Measurements from ENCODE around the gene TSPAN1.

Gene TSPAN1, protein sequence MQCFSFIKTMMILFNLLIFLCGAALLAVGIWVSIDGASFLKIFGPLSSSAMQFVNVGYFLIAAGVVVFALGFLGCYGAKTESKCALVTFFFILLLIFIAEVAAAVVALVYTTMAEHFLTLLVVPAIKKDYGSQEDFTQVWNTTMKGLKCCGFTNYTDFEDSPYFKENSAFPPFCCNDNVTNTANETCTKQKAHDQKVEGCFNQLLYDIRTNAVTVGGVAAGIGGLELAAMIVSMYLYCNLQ

DNA sequence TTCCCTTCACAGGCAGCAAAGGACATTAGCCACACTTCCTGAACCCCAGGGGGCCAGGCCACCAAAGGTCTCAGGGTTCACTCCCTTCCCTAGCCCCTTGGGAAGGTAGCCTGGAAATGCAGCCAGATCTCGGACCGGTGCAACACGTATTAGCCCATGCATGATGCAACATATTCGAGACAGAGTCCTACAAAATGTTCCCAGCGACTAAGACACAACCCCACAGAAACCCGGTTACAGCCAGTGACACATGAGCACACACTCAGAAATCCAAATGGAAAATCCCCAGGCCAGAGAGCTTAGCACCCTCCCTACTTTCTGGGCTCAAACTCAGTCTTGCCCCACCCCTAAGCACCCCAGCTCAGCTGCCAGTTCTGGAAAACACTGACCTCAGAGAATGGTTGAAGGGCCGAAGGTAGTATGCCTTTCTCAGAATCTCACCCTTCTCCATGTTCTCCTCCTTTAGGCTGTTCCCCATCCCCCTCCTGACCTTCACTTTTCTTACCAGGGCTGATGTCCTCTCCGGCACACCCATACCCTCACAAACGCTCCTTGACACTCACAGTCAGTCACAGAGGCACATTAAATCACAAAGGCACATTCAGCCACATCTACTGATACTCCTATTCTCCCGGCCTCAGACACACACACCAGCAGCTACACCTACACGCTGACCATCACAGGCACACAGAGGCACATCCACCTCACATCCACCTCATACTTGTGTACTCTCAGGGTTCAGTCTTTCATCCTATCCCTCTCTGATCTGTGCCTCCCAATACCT is at the start of gene TSPAN1:
Gene TSPAN1 (plus strand): TSS at position 640 of the 784 bp plus-strand sequence. CDS start 6,021 bp downstream, outside the sequence.
- DNase-seq (ENCODE audit: low read depth in 2 of 2), result no peak

DNA sequence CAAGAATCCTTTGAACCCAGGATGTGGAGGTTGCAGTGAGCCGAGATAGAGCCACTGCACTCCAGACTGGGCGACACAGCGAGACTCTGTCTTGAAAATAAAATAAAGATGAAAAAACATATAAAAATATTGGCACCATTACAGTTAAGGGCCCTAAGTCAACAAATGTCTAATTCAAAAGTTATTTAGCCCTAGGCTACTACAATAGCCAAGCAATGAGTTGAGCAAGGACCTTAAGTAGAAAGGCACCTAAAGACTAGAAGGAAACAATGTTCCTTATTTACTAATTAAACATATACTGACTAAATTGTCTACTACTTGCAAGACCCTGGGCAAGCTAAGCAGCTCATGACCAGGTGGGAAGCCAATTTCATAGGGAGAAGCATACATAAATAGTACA is 46.5 kb upstream of the TSPAN1 start:
- no peak for DNase-seq (ENCODE audit: low read depth in 2 of 2)

DNA sequence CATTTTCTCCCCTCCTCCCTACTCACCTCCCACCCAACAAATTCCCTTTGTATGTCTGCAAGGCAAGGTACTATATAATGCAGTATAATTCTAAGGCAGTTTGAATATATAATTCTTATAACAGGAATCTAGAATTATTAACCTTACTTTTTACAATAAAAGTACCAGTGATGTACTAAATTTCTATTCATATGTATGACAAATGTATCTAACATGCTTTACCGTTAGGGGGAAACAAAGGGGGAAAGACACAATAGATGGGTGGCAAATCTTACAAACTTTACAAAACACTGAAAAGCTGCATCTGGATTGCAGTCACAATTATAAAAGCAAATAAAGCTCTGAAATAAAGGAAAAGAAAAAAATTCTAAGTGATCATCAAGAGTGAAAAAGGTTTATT is 44.8 kb upstream of the TSPAN1 start:
- DNase-seq (ENCODE audit: low read depth in 2 of 2), result no peak

DNA sequence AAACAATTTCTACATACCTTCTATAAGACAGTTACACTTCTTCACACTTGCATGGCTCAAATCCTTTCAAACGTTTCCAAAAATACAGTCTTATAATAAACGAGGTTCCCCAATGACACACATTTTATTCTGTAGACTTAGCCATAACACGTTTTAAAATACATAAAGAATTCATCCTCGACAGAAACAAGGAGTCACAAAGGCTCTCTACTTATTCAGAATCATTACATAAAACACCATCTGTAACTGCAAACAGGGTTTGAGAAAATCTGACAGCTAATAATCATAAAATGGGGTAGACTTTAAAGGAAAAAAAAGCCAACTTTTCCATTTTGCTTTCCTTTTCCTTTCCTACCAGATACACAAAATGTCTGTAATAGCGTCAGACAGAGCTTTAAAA is 44.3 kb upstream of the TSPAN1 start:
- no peak for DNase-seq (ENCODE audit: low read depth in 2 of 2)

DNA sequence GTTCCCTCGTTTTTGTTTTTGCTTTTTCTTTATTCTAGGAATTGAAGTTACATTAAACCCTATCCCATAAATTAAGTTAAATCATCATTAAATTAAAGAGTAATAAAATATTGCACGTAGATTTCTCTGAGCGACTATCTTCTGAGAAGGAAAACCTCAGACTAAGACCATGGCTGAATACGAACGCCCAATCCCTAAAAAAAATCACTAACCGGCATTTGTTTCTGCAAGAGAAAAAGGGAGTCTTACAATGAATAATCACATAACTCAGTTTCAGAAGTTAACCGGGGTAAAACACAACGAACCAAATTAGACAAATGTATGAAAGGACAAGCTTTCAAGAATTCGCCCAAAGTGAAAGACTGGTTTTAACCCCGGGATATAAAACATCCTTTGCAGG is 43.8 kb upstream of the TSPAN1 start:
- DNase-seq (ENCODE audit: low read depth in 2 of 2), result no peak

DNA sequence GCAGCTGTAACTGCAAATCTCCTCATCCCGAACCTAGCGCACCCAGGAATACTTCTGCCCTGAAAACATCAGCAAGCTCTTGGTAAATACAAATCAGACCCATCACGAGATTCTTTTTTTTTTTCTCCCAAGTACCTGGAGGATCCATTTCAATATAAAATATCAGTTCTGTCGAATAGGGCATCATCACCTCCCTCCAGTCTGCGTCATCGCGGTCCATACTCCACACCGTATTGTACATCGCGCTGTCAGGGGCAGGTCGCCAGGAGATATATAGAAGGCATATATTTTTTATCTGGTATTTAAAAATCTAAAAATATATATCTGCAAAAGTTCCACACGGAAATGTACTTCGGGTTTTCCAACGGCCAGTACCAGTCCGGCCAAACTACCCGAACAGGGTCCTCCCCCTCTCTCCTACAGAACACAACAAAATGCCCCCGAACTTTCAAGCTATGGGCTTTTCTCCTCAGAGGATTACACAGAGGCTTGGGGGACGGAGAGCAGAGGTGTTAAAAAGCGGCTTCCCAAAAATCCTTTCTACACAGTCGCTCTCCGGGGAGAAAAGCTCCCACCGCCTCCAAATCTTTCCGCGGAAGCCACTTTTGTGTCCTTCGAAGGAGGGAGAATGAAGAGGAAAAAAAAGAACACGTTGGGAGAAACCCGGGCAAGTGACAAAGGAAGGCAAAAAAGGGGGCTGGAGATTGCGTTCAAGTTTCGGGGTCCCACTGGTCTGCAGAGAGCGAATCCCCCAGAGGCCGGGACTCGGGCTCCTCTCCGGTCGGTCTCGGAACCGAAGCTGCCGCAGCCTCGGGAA is 43.0 kb upstream of the TSPAN1 start:
- DNase-seq (ENCODE audit: low read depth in 2 of 2), result peak in 1 of 2 donors; percentile 7

DNA sequence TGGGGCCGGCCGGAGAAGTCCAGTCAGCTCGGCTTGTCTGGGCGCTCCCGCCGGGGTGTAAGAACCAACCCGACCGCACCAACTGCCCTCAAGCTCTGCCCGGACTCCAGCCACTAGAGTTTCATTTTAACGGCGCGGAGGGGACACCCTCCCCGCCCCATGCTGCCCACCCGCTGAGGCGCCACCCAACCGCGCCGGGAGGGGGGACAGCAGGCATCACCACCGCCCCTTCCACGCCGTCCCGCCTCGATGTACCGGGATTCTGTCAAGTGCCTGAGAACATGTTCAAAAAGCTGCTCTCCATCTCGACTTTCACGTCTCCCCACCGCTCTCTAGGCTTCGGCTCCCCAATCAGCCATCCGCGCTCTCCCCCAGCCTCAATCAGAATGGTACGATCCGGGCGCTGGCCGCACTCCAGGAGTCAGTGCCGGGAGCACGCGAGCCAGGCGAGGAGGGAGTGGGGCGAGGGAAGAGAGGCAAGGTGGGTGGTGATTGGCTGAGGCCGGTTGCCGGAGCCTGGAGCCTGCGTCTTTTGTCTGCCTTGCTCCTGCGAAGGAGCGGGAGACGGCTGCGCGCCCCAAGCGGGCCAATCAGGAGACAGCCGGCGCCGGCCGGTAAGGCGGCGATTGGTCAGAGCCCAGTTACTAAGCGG is 42.2 kb upstream of the TSPAN1 start, which contains the start of gene PIK3R3:
Gene PIK3R3 (minus strand): TSS at position 101 of the 652 bp plus-strand sequence. CDS start 677 bp downstream, outside the sequence.
- peak; percentile 86 to 90 for DNase-seq (ENCODE audit: low read depth in 2 of 2)

DNA sequence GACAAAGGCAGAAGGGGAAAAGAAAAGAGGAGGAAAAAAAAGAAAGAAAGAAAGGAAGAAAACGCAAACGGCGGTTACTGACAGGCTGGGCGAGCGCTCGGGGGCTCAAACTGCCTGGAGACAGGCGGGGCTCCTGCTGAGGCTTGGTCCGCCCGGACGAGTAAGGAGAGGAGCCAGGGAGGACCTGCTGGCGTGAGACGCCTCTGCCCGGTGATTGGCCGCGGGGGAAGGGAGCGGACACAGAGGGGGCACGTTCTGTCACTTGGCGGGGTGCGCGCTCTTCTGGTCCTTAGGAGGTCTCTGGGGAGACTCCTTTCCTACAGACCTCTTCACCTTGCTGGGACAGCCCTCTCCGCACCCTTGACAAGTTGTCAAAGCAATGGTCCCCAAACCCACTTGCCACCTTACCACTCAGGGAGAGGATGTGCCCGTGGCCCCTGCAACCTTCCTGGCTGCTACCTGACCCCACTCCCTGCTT is 41.7 kb upstream of the TSPAN1 start:
- DNase-seq (ENCODE audit: low read depth in 2 of 2), result no peak

DNA sequence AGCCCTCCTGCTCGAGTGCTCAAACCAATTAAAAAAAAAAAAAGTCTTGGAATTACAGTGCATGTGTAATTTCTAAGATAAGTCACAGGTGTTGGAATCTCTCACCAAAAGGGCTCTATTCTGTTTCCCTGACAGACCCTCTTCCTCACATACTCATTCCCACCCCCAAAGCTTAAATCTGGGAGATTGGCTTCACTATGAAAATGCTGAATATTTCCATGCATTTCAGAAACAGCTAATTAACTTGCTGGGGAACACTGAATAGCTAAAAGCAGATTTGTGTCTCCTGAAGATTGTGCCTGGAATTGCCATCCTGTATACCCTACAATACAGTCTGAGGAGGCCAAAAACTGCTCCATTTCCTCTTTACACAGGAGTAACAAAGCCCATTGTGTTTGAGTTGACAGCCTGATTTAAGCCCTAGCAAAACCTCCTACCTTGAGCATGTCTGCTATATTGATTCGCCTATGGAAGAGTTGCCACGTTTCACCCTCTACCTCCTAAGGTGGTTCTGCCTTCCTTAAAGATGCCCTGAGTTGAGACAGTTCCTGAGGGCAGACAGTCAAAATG is 41.0 kb upstream of the TSPAN1 start:
- DNase-seq (ENCODE audit: low read depth in 2 of 2), result no peak

DNA sequence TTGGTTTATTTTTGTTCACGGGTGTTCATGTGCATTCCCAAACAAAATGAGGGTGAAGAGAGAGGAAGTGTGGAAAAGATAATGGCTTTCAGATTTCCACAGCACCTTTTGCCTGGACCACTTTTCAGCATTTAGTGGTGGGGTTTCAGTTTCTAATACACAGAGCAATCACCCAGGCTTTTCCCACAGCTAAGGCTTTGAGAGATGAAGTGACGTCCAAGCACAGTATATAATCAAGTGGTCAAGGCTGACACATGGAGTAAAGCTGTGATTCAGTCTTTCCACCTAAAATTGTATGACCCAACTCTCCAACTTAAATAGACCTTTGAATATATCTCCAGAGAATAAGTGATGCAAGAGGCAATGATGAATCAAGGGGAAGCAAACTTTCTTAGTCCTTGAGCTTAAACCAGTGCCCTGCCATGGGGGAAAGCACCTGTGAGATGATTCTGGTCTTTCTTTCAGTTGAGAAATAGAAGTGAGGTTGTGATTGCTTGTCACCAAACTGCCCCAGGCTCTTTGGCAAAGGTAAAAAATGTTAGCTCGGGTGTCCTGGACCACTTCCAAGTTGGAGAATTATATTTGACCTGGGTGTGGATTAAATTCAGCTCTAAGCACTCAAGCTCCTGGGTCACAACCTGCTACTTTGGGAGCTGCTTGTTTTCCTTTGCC is 40.1 kb upstream of the TSPAN1 start:
- DNase-seq (ENCODE audit: low read depth in 2 of 2), result no peak

DNA sequence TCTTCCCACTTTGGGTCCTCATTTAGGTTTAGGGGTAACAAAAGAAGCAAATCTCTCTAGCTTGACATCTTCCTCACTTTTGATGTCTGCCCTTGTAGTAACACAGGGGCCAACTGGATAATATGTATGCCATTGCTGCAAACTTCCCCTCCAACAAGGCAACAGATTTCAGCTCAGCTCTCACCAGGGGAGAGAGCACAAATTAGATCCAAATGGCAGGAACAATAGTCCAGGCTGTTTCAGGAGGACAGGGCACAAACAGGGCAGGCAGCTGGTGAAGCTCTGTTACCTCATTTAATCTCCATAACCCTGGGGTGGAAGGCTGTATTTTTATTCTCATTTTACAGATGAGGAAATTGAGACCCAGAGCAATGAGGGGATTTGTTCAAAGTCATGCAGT is 38.2 kb upstream of the TSPAN1 start:
- DNase-seq (ENCODE audit: low read depth in 2 of 2), result no peak

DNA sequence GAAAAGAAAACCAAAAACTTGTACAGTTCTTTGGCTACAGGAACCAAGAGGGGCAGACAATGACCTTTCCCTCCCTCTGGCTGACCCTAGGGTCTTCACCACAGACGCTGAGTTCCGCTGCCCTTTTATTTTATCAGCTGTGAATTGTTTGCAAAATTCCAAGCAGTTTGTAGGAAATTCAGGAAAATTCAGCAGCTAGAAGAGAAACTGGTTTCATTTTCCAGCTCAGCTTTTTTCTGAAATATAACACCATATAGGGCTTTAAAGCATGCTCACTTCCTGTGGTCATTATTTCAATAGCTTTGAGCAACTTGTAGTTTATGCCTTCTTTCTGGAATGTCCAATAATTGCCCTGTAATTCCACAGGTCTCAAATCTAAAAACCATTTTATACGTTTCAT is 37.0 kb upstream of the TSPAN1 start:
- no peak for DNase-seq (ENCODE audit: low read depth in 2 of 2)

DNA sequence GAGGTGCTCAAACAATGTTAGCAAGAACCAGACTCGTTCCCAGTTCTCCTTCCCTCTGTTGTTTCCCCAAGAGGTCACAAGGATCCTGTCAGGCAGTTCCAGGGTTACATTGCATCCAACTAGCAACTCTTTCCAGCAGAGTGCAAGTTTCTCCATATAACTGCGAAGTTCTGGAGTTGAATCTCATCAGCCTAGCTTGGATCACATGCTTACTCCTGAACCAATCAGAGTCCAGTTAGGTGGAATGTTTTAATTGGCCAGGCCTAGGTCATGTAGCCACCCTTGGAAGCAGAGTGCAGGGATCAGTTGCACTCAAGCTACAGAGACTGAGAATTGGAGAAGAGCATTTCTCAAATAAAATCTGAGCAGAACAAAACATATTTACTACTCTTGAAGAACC is 26.6 kb upstream of the TSPAN1 start:
- DNase-seq (ENCODE audit: low read depth in 2 of 2), result no peak

DNA sequence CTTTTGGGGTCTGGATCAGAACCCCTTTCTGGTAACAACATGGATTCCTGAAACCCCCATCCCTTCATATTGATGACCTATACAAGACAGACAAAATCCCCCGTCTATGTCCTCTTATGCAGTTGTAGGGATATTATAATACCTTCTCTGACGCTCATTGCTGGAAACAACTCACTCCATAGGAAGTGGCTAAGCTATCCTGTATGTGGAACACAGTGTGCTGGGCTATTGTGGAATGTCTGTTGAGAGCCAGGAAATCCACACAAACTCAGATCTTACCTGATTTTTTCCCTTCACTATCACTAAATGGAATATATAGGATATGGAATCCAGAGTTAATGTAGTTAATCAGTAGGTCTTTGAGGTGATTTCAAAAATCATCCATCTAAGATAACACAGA is 24.8 kb upstream of the TSPAN1 start:
- DNase-seq (ENCODE audit: low read depth in 2 of 2), result no peak

DNA sequence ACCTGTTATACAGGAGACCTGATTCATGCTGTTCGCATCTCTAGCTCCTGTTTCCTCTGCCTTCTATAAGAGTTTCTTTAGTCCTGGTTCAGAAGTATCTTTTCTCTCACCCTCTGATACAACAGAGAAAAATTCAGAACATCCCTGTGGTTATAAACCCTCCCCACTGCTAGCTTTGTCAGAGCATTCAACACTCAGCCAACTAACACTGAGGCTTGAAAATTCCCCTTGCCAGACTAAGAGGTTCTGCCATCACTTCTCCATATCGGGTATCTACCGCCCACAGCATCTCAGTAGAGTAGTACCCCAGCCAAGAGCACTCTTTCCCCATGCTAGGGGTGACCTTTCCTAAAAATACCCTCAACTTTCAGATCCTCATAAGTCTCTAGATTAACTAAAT is 22.9 kb upstream of the TSPAN1 start:
- no peak for DNase-seq (ENCODE audit: low read depth in 2 of 2)

DNA sequence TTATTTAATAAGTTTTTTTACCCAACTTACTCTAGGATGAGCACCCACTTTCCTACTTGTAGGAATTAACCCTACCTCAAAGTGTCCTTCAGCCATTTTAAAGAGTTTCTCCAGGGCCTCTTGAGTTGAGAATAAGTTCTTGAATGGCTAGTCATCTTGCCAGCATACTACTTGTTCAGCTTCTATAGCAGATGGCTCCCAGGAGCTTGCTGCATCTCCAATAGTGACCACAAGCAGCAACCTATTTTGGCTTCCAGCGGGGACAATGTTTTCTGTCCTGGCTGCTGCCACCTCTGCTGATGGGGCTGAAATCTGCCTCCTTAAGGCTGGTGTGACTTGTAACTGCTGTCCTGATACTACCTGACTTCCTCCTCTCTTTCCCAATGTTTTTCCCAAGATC is 21.7 kb upstream of the TSPAN1 start:
- DNase-seq (ENCODE audit: low read depth in 2 of 2), result no peak

DNA sequence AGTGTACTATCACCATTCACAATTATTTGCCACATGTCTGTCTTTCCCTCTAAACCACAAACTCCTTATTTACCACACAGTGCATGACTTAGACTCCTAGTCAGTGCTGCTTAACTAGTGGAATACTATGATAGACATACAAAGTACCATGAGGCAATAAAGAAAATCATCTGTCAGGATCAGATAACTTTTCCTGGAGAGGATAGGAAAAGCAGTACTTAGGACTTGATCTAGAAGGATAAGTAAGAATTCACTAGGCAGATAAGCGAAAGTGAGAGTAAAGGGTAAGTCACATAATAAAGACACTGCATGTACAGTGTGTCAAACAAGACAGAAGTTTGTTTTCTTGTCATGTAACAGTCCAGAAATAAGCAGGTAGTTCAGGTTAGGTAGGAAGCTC is 21.2 kb upstream of the TSPAN1 start:
- DNase-seq (ENCODE audit: low read depth in 2 of 2), result no peak

DNA sequence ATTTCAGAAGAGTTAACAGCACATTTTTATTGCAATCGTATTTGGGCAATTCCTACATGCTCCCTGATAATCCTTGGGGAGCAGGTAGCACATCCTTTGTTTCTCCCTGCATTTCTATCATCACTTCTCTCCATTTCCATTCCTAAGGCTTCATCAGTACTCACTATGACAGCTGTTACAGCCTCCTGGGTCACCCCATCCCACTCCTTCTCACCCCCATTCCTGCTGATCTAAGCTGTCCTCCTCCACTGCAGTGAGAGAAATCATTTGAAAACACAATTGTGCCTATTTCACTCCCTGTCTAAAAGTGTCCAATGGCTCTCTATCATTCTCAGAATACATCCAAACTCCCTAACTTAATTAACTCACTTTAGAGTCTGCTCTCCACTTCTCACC is 17.0 kb upstream of the TSPAN1 start:
- no peak for DNase-seq (ENCODE audit: low read depth in 2 of 2)

DNA sequence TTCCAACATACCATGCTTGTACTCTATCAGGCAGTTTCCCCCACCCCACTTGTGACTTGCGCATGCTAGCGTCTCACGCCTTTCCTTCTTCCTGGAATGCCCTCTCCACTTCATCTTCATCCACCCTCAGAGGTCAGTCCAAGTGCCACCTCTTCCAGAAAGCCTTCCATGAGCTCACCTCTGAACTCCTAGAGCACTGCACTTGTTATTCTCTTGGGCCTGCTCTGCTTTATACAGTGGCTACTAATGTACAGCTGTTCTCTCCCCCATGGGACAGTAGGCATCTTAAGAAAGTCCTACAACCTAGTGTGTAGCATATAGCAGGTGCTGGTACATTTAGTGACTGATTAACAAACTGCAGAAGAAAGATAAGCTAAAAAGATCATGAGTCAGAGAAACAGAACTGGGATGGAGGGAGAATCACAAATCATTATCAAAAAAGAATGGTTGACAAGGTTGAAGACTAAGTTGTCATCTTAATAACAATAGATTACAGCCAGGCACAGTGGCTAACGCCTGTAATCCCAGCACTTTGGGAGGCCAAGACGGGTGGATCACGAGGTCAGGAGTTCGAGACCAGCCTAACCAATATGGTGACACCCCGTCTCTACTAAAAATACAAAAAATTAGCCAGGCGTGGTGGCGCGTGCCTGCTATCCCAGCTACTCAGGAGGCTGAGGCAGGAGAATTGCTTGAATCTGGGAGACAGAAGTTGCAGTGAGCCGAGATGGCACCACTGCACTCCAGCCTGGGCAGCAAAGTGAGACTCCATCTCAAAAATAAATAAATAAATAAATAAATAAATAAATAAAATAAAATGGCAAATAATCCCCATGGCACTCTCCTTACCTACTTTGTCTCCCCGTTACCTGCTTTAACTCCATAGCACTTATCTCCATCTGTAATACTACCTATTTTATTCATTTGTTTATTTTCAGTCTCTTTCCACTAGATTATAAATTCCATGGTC is 16.3 kb upstream of the TSPAN1 start:
- DNase-seq (ENCODE audit: low read depth in 2 of 2), result no peak

DNA sequence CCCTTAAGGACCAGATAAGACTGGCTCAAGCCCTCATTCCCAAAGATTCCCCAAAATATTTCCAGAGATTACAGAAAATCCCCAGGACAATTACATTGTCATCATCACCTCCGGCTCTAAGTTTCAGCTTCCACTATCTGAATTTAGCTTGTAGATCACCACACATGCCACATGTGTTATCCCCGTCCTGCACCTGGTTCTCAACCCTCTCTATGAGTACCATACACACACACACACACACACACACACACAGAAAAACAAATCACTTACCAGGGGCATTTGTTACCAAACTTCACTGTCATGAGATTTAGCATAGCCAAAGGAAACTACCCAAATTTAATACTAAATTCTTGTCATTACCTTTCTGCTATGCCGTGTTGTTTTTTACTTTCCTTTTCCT is 15.4 kb upstream of the TSPAN1 start:
- no peak for DNase-seq (ENCODE audit: low read depth in 2 of 2)
